GM18861 (cell line): Measurements from ENCODE around the gene TSC22D4.
"Not testable (repeated sequence)": the region's sequence is repeated elsewhere in the genome, so short reads cannot be mapped to it uniquely, and the experiment has no call there.

Experiments
- ATAC-seq: cut with Tn5 transposase; IDR thresholded peaks from one replicate; pipeline ENCODE4 v1.9.1; 2021; ENCODE audit not compliant: unreplicated experiment

Gene TSC22D4

DNA sequence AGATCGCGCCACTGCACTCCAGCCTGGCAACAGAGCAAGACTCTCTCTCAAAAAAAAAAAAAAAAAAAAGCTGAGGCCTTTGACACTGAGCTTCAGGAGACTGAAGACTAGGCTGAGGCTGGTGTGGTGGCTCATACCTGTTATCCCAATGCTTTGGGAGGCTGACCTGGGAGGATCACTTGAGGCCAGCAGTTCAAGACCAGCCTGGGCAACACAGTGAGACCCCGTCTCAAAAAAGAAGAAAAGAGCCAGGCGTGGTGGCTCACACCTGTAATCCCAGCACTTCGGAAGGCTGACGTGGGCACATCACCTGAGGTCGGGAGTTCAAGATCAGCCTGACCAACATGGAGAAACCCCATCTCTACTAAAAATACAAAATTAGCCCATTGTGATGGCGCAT is 31.7 kb downstream of the TSC22D4 start:
- not testable (repeated sequence) for ATAC-seq

DNA sequence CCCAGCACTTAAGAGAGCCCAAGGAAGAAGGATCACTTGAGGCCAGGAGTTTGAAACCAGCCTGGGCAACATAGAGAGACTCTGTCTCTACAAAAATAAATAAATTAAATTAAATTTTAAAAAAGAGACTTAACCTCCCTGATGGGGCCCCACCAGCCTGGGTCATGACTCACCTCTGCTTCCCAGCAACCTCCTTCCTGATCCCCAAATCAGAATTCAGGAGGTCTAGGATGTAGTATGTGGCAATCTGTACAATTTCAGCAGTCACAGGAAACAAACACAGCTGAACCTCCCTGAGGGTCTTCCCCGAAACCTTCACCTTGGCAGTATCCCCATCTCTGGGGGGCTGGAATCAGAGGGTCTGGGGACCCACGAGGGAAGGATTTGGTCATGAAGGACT is 33.0 kb downstream of the TSC22D4 start:
- ATAC-seq = no peak

DNA sequence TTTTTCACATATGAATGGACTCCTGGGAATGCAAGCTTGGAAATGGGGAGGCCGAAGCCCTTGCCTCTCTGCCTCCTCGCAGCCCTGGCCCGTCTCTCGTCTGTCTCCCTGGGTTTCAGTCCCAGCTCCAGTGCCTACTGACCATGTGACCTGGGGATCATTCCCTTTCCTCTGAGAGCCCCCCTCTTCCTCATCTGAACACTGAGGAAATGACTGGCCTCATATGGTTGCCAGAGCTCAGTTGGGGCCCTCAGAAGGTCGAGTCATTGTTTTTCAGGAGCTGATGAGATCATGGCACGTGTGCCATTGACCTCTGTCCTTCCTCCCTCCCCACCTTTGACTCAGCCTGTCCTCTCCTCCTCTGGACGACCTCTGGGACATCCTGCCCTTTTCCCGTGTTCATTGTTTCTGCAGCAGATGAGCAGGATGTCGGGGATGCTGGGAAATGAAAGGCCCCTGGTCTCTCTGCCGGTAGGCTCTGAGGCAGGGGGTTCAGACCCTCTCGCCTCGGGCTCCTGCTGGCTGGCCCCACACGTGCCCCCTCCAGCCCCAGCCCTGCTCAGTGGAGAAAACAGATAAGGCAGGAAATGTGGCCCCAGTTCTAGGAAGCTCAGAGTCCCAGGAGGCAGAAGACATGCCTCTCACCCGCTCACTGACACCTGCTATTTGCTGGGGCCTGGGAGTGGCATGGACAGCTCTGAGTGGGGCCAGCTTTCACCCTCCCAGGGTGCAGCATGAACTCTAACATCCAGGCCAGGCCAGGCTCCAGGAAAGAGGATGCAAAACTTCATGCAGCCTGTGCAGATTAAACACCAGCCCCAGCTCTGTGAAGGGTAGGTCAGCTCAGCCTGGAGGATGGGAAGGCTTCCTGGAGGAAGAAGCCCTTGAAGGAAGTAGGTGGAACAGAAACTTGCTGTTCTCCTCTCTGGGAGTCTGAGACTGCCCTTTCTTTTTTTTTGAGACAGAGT is 34.4 kb downstream of the TSC22D4 start:
- ATAC-seq = no peak

DNA sequence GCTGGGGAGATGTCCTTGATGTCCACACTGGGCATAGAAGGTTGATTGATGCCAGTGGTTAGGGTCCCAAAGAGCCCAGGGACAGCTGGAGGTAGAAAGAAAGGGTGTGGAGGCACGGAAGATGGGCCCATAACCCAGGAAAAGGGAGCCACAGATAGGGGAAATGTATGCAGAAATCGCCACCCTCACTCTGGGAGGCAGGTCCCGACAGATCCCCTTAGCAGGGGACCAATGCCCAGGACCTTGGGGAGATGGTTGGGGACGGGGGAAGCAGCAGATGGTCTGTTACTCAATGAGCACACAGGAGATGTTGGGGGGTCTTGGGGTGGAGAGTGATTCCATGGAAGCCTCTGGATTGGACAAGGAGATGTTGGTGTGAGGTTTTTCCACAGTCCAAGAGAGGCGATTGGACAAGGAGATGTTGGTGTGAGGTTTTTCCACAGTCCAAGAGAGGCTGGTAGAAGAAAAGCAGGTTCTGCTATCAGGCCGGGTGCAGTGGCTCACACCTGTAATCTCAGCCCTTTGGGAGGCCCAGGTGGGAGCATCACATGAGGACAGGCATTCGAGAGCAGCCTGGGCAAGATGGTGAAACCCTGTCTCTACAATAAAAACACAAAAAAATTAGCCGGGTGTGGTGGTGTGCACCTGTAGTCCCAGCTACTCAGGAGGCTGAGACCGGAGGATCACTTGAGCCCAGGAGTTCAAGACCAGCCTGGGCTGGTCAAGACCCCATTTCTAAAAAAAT is 35.7 kb downstream of the TSC22D4 start:
- ATAC-seq = no peak

DNA sequence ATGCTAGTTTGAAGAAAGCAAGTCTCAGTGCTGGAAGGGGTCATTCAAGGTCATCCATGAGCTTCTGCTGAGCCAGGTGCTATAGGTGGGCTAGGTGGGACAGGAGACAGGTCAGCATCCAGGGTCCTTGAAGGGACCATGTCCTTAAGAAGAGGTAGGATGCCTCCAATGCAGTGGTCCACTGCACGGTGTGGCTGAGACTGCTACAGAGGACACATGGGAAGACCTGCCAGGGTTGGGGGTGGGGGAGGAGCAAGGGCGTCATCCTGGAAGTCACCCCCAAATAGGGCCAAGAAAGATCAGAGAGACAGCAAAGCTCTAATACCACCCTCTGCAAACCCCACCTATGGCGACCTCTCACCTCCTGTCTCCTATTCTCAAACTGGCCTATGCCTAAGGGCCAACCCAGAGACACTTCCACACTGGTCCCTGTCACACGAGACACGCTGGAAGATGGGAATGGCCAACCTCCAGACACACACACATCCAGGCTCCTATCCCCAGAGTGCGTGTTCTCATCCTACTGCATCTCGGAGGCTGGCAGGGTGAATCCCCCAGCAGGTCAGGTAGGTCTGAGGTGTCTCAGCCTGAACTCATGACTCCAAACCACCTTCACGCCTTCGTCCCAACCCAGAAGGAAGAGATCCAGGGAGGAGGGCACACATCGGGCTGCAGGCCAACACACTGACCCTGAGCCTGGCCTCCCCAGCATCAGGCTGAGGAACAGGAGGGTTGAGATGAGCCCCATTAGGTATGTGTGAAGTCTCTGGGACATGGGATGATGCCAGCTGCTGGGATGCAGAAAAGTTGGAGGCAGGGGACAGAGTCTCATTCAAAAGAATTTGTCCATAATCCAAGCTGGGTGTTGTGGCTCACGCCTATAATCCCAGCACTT is 37.1 kb downstream of the TSC22D4 start:
- no peak for ATAC-seq

DNA sequence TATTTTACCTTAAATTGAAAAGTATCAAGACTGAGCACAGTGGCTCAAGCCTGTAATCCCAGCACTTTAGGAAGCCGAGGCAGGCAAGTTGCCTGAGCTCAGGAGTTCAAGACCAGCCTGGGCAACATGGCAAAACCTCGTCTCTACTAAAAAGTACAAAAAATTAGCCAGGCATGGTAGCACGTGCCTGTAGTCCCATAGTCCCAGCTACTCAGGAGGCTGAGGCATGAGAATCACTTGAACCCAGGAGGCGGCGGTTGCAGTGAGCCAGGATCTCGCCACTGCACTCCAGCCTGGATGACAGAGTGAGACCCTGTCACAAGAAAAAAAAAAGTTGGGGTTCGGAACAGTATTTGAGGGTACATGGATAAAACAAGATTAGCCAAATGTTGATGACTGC is 39.8 kb downstream of the TSC22D4 start:
- ATAC-seq = not testable (repeated sequence)

DNA sequence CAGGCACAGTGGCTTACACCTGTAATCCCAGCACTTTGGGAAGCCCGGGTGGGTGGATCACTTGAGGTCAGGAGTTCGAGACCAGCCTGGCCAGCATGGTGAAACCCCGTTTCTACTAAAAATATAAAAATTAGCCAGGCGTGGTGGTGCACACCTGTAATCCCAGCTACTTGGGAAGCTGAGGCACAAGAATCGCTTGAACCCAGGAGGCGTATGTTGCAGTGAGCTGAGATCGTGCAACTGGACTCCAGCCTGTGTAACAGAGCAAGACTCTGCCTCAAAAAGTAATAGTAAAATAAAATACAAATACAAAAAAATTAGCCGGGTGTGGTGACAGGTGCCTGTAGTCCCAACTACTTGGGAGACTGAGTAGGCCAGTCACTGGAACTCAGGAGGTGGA is 40.3 kb downstream of the TSC22D4 start:
- ATAC-seq = not testable (repeated sequence)

DNA sequence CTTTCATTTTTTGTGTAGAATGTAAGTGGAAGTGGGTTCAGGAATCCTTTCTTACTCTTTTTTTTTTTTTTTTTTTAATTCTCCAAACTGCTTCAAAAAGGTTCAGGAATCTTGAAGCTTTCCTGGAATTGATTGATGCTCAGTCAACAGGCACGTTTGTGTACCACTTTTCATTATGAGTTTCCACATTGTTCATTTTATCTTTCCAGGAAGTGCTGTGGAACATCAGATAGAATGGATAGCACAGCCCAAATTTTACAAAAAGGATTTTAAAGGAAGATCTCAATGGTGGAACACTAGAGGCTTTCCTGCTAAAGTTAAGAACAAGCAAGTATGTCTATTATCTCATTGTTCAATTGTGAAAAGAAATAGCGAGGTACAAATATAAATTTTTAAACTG is 40.8 kb downstream of the TSC22D4 start:
- no peak for ATAC-seq

DNA sequence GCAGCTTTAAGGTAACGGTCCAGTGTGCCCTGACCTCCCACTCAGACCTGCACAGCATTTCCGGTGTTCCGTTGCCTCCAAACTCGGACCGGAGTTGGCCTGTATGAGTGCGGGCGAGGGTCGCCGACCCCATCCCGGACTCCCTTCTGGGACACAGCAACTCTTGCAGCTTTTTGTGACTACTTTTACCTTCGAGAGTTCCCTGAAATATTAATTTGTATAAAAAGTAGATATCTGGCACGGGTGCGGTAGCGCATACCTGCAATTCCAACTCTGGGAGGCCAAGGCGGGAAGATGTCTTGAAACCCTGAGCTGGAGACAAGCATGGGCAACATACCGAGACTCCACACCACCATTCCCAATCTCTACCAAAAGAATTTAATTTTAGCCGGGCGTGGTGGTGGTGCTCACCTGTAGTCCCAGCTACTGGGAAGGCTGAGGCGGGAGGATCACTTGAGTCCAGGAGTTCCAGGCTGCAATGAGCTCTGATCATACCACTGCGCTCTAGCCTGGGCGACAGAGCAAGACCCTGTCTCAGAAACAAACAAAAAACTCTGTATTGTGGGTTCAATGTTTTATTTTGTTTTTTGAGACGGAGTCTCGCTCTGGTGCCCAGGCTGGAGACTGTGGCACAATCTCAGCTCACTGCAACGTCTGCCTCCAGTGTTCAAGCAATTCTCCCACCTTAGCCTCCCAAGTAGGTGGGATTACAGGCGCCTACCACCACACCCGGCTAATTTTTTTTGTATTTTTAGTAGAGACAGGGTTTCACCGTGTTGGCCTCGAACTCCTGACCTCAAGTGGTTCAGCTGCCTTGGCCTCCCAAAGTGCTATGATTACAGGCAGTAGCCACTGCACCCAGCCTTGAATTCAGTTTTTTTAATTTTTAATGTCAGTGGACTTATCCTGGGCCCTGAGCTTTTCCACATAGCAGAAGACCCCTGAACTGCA is 41.6 kb downstream of the TSC22D4 start:
- ATAC-seq = no peak

DNA sequence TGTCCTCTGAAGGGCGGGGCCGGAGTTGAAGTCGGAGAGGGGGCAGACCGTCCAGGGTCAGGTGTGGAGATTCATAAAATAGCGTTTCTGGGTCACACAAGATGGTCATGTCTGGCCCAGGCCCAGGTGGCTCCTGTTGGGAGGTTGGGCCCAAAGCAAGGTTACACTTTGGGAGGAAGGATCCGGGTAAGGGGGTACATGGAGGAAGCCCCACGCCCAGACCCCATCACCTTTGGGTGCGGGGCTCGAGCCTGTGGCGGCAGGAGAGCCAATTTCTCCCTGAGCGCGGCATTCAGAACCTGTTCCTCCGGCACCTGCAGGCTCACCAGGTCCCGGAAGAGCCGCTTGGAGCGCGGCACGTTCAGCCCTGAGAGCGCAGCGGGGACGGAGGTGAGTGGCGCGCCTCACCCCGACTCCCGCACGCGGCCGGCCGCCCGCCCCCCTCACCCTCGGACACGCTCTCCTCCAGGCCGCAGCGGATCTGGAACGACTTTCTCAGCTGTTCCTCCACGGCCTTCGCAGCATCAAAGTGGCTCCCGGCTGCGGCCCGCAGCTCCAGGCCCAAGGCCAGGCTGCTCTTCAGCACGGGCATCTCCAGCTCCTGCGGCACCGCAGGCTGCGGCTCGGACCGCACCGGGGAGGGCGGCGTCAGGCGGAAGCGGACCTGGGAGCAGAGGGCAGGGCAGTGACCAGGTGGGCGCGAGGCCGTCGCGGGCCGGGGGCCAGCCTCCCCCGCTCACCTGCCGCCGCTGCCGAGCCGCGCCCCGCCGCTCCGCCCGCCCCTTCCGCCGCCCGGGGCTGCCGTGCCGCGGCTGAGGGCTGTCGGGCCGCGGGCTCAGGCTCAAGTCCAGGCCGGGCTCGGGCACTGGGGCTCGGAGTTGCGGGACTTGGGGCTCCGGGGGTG is 43.4 kb downstream of the TSC22D4 start:
- ATAC-seq = peak; percentile 15

DNA sequence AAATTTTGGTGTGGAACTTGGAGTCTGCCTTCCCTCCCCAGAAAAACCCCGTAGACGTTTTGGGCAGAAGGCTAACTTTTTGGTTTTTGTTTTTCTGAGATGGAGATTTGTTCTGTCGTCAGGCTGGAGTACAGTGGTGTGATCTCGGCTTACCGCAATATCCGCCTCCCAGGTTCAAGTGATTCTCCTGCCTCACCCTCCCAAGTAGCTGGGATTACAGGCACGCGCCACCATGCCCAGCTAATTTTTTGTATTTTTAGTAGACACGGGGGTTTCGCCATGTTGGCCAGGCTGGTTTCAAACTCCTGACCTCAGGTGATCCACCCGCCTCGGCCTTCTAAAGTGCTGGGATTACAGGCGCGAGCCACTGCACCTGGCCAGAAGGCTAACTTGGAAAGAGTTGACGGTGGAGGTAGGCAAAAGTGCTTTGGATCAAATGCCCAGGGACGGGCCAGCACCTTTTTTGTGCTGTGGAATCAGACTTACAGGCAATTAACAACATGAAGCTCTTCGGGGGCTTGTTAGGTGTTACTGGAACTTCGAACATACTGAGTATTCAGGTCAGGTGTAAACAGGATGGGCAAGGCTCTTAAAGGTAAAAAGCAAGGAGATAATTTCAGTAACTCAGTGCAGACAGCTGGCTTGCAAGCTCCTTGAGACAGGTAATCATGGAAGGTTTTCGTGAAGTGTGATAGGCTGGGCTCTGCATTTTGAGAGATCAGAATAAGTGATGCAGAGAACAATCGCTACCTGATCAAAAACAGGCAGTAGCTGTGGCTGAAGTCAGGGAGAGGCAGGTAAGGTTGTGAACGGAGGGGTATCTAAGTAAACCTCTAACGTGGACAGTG is 44.5 kb downstream of the TSC22D4 start:
- ATAC-seq = no peak

DNA sequence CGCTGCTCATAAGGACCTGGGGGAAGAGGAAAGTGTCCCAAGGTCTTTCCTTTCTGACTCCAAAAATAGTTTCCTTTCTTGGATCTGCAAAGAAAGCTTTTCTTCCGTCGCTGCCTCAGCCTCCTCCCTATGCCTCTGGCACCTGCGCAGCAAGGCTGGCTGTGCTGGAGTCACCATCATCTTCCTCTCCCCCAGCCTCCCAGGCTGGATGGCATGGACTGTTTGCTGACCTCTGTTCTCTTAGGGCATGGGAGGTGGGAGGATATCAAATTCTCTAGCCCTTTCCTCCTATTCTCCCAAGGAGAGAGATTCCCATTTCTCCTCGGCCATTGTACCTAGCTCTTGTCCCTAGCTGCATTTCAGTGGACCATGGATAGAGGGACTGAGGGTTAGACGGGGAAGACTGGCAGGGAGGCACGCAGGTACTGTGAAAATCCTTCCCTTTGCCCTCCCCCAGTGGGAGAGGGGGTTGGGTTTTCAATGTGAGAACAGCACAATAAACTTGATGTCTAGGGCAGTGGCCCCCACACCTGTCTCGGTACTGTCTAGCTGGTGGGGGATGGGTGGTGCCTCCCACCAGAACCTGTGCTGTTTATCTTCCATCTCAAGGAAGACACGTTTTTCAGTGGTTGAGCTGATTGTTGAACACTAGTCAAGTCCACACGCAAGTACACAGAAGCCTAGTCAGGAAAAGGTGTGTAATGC is 45.3 kb downstream of the TSC22D4 start:
- ATAC-seq = no peak

DNA sequence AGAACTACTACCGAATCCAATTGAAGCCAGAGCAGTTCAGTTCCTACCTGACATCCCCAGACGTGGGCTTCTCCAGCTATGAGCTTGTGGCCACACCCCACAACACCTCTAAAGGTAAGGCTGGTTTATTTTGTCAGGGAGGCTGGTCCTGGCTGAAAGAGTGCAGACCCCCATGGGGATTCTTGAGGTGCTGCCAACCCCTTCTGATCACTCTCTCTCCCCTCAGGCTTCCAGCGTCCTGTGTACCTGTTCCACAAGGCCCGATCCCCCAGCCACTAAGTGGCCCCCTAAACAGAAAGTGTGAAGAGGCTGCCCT is 45.8 kb downstream of the TSC22D4 start:
- ATAC-seq = no peak

DNA sequence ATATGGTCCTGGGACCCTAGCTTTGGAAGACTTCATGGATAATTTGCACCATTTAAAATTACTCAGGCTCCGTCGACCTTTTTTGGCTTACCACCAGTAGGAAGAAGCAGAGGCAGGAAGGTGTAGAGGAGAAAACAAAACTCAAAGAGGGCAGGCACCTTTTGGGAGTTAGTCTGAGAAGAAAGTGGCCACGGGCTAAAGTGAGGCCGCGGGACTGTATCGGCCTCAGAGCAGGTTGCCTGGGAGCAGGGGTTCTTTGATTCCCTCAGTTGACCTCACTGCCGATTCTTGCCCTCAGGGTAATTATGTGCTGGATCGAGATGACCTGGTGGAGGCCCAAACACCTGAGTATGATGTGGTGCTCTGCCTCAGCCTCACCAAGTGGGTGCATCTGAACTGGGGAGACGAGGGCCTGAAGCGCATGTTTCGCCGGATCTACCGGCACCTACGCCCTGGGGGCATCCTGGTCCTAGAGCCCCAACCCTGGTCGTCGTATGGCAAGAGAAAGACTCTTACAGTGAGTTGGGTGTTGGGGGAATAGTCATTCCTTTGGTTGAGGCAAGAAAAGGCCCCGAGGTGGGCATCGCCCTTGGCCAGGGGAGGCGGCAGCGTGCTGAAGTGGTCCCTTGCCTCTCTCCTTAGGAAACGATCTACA is 46.3 kb downstream of the TSC22D4 start:
- ATAC-seq = no peak

DNA sequence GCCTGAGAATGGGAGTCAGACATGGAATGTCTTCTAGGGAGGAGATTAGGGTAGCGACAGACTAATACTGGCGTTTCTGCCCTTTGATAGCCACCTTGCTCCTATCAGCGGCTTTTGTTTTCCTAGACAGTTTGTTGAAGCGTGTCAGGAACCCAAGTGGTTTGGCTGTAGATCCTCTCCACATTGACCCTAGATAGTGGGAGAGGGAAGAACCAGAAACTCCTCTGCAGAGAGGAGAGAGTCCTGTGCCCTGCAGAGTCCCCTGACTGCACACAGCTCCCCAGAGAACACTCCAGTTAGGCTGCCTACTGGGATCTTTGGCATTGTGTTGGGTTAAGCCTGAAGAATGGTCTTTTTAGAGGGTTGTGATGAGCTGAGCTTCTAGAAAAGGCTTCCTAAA is 47.0 kb downstream of the TSC22D4 start:
- ATAC-seq = no peak

DNA sequence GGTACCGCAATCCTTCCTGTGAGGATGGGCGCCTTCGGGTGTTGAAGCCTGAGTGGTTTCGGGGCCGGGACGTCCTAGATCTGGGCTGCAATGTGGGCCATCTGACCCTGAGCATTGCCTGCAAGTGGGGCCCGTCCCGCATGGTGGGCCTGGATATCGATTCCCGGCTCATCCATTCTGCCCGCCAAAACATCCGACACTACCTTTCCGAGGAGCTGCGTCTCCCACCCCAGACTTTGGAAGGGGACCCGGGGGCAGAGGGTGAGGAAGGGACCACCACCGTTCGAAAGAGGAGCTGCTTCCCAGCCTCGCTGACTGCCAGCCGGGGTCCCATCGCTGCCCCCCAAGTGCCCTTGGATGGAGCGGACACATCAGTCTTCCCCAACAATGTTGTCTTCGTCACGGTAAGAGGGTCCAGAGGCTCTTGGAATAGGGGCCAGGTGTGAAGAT is 47.7 kb downstream of the TSC22D4 start:
- ATAC-seq = no peak
